GM12878 (cell line): ENCODE data around the gene NCAM1. TPM values are rescaled to one million over a fixed set of nuclear protein-coding genes. Genes with fewer than 3 reads are reported as not detected.

Experiments used
- ATAC-seq: fragments of 200-7000 bp; cut with Tn5 transposase; 3 replicates; pipeline ENCODE4 v1.9.1; 2020; ENCODE audit warnings: mild to moderate bottlenecking, moderate library complexity
- BruUV-seq: library from RNA; stranded (reverse); fragments of 400-500 nt; replicated peaks from 2 replicates; lab custom pipeline; 2021; lab: Mats Ljungman, UMichigan
- CTCF ChIA-PET: fragments of 300-600 bp; sonication (Branson Sonifier 250); formaldehyde crosslinking; extraction: SDS; loops from one replicate; lab custom pipeline; 2021; ENCODE audit warnings: inconsistent platforms; lab: Yijun Ruan, JAX
- POLR2A ChIA-PET: fragments of 350-600 bp; formaldehyde crosslinking; extraction: SDS; loops from one replicate; lab custom pipeline; 2021; ENCODE audit warnings: inconsistent platforms; lab: Charles Lee
- RAD21 ChIA-PET: fragments of 300-600 bp; sonication (Branson Sonifier 250); formaldehyde crosslinking; loops from one replicate; lab custom pipeline; 2023; ENCODE audit warnings: antibody characterized with exemption; ENCODE audit not compliant: unreplicated experiment; lab: Charles Lee
- SMC1A ChIA-PET: fragments of 300-600 bp; sonication (Branson Sonifier 250); formaldehyde crosslinking; loops from one replicate; lab custom pipeline; 2023; ENCODE audit not compliant: unreplicated experiment, uncharacterized antibody; lab: Charles Lee
- DNase-seq: peaks from one replicate; pipeline ENCODE4 v3.0.0-alpha.2; 2011; ENCODE audit warnings: low read depth, low spot score
- FAIRE-seq: peaks from 3 replicates; lab custom pipeline; 2011; peaks lifted over from hg19 to GRCh38; lab: Jason Lieb, UNC
- H2AFZ ChIP-seq: 2 replicates; pipeline ENCODE4 v1.6.0; 2011; ENCODE audit warnings: low read depth, low read length, control low read depth; ENCODE audit not compliant: control insufficient read depth
- H3K27ac ChIP-seq: 2 replicates; pipeline ENCODE4 v1.5.1; 2011; ENCODE audit warnings: control low read depth; ENCODE audit not compliant: control insufficient read depth, insufficient read depth
- H3K27me3 ChIP-seq, 2 experiments: replicated peaks in 1 of 2; 2 replicates each; pipeline versions ENCODE4 v1.6.0 to v1.6.1; 2011; ENCODE audit warnings: low read length in 1 of 2; ENCODE audit not compliant: control insufficient read depth in 2 of 2, insufficient read depth in 2 of 2
- H3K36me3 ChIP-seq, 2 experiments: 2 replicates each; pipeline ENCODE4 v1.5.1; 2011; ENCODE audit warnings: low read length in 1 of 2; ENCODE audit not compliant: control insufficient read depth in 2 of 2, insufficient read depth in 2 of 2
- H3K4me1 ChIP-seq: 2 replicates; pipeline ENCODE4 v1.6.1; 2011; ENCODE audit warnings: mild to moderate bottlenecking, low read length, moderate library complexity, mixed read lengths; ENCODE audit not compliant: control insufficient read depth, insufficient read depth
- H3K4me2 ChIP-seq: 2 replicates; pipeline ENCODE4 v1.6.0; 2011; ENCODE audit warnings: control low read depth; ENCODE audit not compliant: control insufficient read depth, insufficient read depth
- H3K4me3 ChIP-seq: fragments of 200-600 bp; sonication (generic); 2 replicates; pipeline ENCODE4 v1.5.1; 2016
- H3K79me2 ChIP-seq: 2 replicates; pipeline ENCODE4 v1.6.0; 2011; ENCODE audit warnings: low read length; ENCODE audit not compliant: control insufficient read depth, insufficient read depth
- H3K9ac ChIP-seq: 2 replicates; pipeline ENCODE4 v1.8.0; 2011; ENCODE audit warnings: low read length, control low read depth, mixed read lengths; ENCODE audit not compliant: control insufficient read depth, insufficient read depth
- H3K9me3 ChIP-seq: replicated peaks from 3 replicates; pipeline ENCODE4 v1.5.1; 2011; ENCODE audit warnings: mild to moderate bottlenecking, low read length; ENCODE audit not compliant: control insufficient read depth, insufficient read depth
- H4K20me1 ChIP-seq: 2 replicates; pipeline ENCODE4 v1.6.0; 2011; ENCODE audit not compliant: control insufficient read depth, insufficient read depth
- EZH2 ChIP-seq: IDR thresholded peaks from 2 replicates; pipeline ENCODE4 v1.6.1; 2012; ENCODE audit warnings: low read depth, mild to moderate bottlenecking, control low read depth, inconsistent platforms, low read length, borderline replicate concordance; ENCODE audit not compliant: control insufficient read depth
- IKZF1 ChIP-seq: fragments of 450-650 bp; conservative IDR thresholded peaks from 2 replicates; pipeline ENCODE4 v1.6.1; 2017; ENCODE audit warnings: antibody characterized with exemption, mild to moderate bottlenecking
- JUNB ChIP-seq: IDR thresholded peaks from 2 replicates; pipeline ENCODE4 v1.6.1; 2016; ENCODE audit warnings: antibody characterized with exemption, mild to moderate bottlenecking
- MTA2 ChIP-seq: fragments of 450-650 bp; IDR thresholded peaks from 2 replicates; pipeline ENCODE4 v1.6.1; 2016; ENCODE audit warnings: low read depth, mild to moderate bottlenecking, moderate library complexity
- POU2F2 ChIP-seq: IDR thresholded peaks from 3 replicates; pipeline ENCODE4 v1.6.1; 2011; ENCODE audit warnings: low read depth, mild to moderate bottlenecking, low read length, borderline replicate concordance
- WGBS: methylation state at CpG from one replicate; pipeline ENCODE4 v1.1.6; 2016; ENCODE audit warnings: low lambda C conversion rate; ENCODE audit not compliant: insufficient replicate concordance, insufficient coverage; ENCODE audit errors: missing lambda C conversion rate; 5-methylcytosine and 5-hydroxymethylcytosine counted together
- in situ Hi-C: fragments of 300-500 bp; cut with MboI; formaldehyde crosslinking; loops from 9 replicates; pipeline ENCODE4 v1.14.3; 2018; ENCODE audit warnings: mixed read lengths
- intact Hi-C: fragments of 100-400 bp; cut with micrococcal nuclease; formaldehyde crosslinking; loops from one replicate; pipeline ENCODE4 v1.14.2; 2022; ENCODE audit not compliant: unreplicated experiment
- polyA plus RNA-seq, 11 experiments: library from polyadenylated mRNA; depleted of rRNA in 4 of 11; unstranded in 6 of 11; stranded (reverse) in 5 of 11; fragments of >200 nt; fragmentation: Nextera tagmentation in 4 of 11; fragmentation: Illumina TruSeq in 1 of 11; extraction: Ambion mirVana in 4 of 11; extraction: Trizol in 1 of 11; gene quantifications; 1 replicate in 1 of 11; 2 replicates in 10 of 11; pipeline versions ENCODE4 v1.2.1 to v1.2.3, GENCODE V29; 2011 to 2016; ENCODE audit warnings: inconsistent platforms in 2 of 11, missing spikeins in 2 of 11, low read depth in 1 of 11
- total RNA-seq, 4 experiments: library from RNA; depleted of rRNA in 3 of 4; stranded (reverse); fragments of >200 nt in 3 of 4; fragmentation: Illumina TruSeq in 1 of 4; extraction: Trizol in 1 of 4; gene quantifications; 2 replicates each; pipeline versions ENCODE4 v1.2.1 to v1.2.3, GENCODE V29; 2013 to 2021
- TF ChIP-seq, protein P1 (sequence below): fragments of 450-650 bp; IDR thresholded peaks from 2 replicates; pipeline ENCODE4 v1.6.1; 2017; ENCODE audit warnings: antibody characterized with exemption, mild to moderate bottlenecking, moderate library complexity

The NCAM1 gene
- total and polyA plus RNA-seq, 10 of the 15 experiments (the other 5 are each of a cell fraction or from before 2014, with no cell fraction given), result 0.10 to 0.23 (median 0.11) TPM; not detected in 7

GRCh38 chr11:112962579-112963367, 1.6 kb downstream of the NCAM1 start (continued):
- TF ChIP-seq, protein P1, sequence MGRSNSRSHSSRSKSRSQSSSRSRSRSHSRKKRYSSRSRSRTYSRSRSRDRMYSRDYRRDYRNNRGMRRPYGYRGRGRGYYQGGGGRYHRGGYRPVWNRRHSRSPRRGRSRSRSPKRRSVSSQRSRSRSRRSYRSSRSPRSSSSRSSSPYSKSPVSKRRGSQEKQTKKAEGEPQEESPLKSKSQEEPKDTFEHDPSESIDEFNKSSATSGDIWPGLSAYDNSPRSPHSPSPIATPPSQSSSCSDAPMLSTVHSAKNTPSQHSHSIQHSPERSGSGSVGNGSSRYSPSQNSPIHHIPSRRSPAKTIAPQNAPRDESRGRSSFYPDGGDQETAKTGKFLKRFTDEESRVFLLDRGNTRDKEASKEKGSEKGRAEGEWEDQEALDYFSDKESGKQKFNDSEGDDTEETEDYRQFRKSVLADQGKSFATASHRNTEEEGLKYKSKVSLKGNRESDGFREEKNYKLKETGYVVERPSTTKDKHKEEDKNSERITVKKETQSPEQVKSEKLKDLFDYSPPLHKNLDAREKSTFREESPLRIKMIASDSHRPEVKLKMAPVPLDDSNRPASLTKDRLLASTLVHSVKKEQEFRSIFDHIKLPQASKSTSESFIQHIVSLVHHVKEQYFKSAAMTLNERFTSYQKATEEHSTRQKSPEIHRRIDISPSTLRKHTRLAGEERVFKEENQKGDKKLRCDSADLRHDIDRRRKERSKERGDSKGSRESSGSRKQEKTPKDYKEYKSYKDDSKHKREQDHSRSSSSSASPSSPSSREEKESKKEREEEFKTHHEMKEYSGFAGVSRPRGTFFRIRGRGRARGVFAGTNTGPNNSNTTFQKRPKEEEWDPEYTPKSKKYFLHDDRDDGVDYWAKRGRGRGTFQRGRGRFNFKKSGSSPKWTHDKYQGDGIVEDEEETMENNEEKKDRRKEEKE, result no peak
- TF ChIP-seq JUNB (no peak), IKZF1 (no peak)
- TF ChIP-seq, all 136 proteins: peak for 0

- H3K4me3 ChIP-seq, result no peak overlapping the region
- ChIA-PET POLR2A (no interaction called here), SMC1A (no interaction called here), CTCF (no interaction called here), RAD21 (no interaction called here)
- no peak for ATAC-seq
- H3K9me3 ChIP-seq, result no peaks in the 10 kb centered on the region
- FAIRE-seq, result no peak
- no TSS peak for BruUV-seq
- no peak overlapping the region for H3K27ac ChIP-seq
- no peak for TF ChIP-seq EZH2
- no peak for TF ChIP-seq MTA2
- no peak for TF ChIP-seq POU2F2
- no peak overlapping the region for H3K9ac ChIP-seq
- no peak overlapping the region for H2AFZ ChIP-seq
- H4K20me1 ChIP-seq, result no peaks in the 10 kb centered on the region
- in situ Hi-C loops, result no loop called here
- no peaks in the 10 kb centered on the region for H3K4me1 ChIP-seq
- no peaks in the 10 kb centered on the region for H3K36me3 ChIP-seq
- H3K4me2 ChIP-seq, result no peak overlapping the region
- DNase-seq, result no peak
- WGBS, result 65% methylated on average over 42 of the region's 48 CpGs
- H3K79me2 ChIP-seq, result no peaks in the 10 kb centered on the region
- intact Hi-C loops, result no loop called here
- H3K27me3 ChIP-seq, result peaks cover 4 to 19% of the 10 kb centered on the region in 2 experiments
Observed at GRCh38 chr11:112963368-112963955, 2.2 kb downstream of the NCAM1 start.
